OCI-LY7 (cell line): ENCODE measurements around the gene SESN2. TPM values are rescaled to one million over a fixed set of nuclear protein-coding genes. Genes with fewer than 3 reads are reported as not detected.

Experiments
- BruUV-seq: library from RNA; stranded (reverse); fragments of 400-500 nt; replicated peaks from 2 replicates; lab custom pipeline; 2021; lab: Mats Ljungman, UMichigan
- CTCF ChIA-PET: fragments of 300-600 bp; sonication (Branson Sonifier 250); formaldehyde crosslinking; loops from one replicate; lab custom pipeline; 2022; ENCODE audit warnings: antibody characterized with exemption; ENCODE audit not compliant: unreplicated experiment; lab: Charles Lee
- POLR2A ChIA-PET: fragments of 300-600 bp; sonication (Branson Sonifier 250); formaldehyde crosslinking; loops from one replicate; lab custom pipeline; 2022; ENCODE audit warnings: antibody characterized with exemption; lab: Charles Lee
- DNase-seq: peaks from one replicate; pipeline ENCODE4 v3.0.0-alpha.2; 2015; ENCODE audit warnings: low spot score
- H2AFZ ChIP-seq: fragments of 200-600 bp; sonication (generic), shearing (Covaris generic); 2 replicates; pipeline ENCODE4 v1.6.1; 2014; ENCODE audit warnings: mild to moderate bottlenecking, antibody characterized with exemption, low read length, moderate library complexity
- H3K27ac ChIP-seq: fragments of 200-600 bp; sonication (generic); 2 replicates; pipeline ENCODE4 v1.5.1; 2014; ENCODE audit warnings: mixed run types, low read depth, mild to moderate bottlenecking, moderate library complexity, low read length, inconsistent platforms; ENCODE audit not compliant: poor library complexity, severe bottlenecking
- H3K36me3 ChIP-seq: fragments of 200-600 bp; sonication (generic); 2 replicates; pipeline ENCODE4 v1.6.1; 2014; ENCODE audit warnings: mild to moderate bottlenecking, antibody characterized with exemption, low read length, moderate library complexity, mixed read lengths; ENCODE audit not compliant: insufficient read depth
- H3K4me1 ChIP-seq: fragments of 200-600 bp; sonication (generic); 2 replicates; pipeline ENCODE4 v1.5.1; 2014; ENCODE audit warnings: mild to moderate bottlenecking, low read length; ENCODE audit not compliant: insufficient read depth, poor library complexity, severe bottlenecking
- H3K4me2 ChIP-seq: fragments of 200-600 bp; sonication (generic); 2 replicates; pipeline ENCODE4 v1.6.1; 2014; ENCODE audit warnings: mild to moderate bottlenecking, low read length
- H3K4me3 ChIP-seq: fragments of 200-600 bp; sonication (generic); 2 replicates; pipeline ENCODE4 v1.5.1; 2014; ENCODE audit warnings: mild to moderate bottlenecking, low read depth, low read length; ENCODE audit not compliant: poor library complexity, severe bottlenecking
- H3K79me2 ChIP-seq: fragments of 200-600 bp; sonication (generic); 2 replicates; pipeline ENCODE4 v1.6.1; 2016; ENCODE audit warnings: low read depth, mild to moderate bottlenecking, low read length, moderate library complexity, mixed read lengths; ENCODE audit not compliant: insufficient read depth
- H3K9me2 ChIP-seq: fragments of 200-600 bp; sonication (generic); 2 replicates; pipeline ENCODE4 v1.6.1; 2016; ENCODE audit warnings: mild to moderate bottlenecking, low read length, mixed read lengths; ENCODE audit not compliant: insufficient read depth
- H3K9me3 ChIP-seq: fragments of 200-600 bp; sonication (generic); 2 replicates; pipeline ENCODE4 v1.6.1; 2014; ENCODE audit warnings: mild to moderate bottlenecking, mixed run types, low read length, mixed read lengths
- H4K20me1 ChIP-seq: fragments of 200-600 bp; sonication (generic); 2 replicates; pipeline ENCODE4 v1.6.1; 2014; ENCODE audit warnings: mild to moderate bottlenecking, antibody characterized with exemption, low read length, moderate library complexity, mixed read lengths; ENCODE audit not compliant: insufficient read depth
- EZH2phosphoT487 ChIP-seq: fragments of 200-600 bp; sonication (generic); IDR thresholded peaks from 2 replicates; pipeline ENCODE4 v1.6.1; 2018; ENCODE audit warnings: low read depth, borderline replicate concordance, mild to moderate bottlenecking, mixed run types, antibody characterized with exemption, low read length, moderate library complexity, mixed read lengths
- intact Hi-C: fragments of 100-400 bp; cut with micrococcal nuclease; formaldehyde crosslinking; loops from one replicate; pipeline ENCODE4 v1.10.0; 2022; ENCODE audit not compliant: unreplicated experiment
- total RNA-seq, 2 experiments: library from RNA; depleted of rRNA in 1 of 2; stranded (reverse); fragments of >200 nt in 1 of 2; shearing (Covaris generic) in 1 of 2; gene quantifications; 2 replicates each; pipeline ENCODE4 v1.2.3, GENCODE V29; 2014 to 2022
- TF ChIP-seq, protein P1 (sequence below): fragments of 200-600 bp; sonication (generic); conservative IDR thresholded peaks from 2 replicates; pipeline ENCODE4 v1.5.1; 2014; ENCODE audit warnings: mild to moderate bottlenecking, antibody characterized with exemption, low read length, moderate library complexity, mixed read lengths

Gene SESN2
- total RNA-seq, 2 experiments from 2014 or later = 22.8 to 41.2 TPM

DNA sequence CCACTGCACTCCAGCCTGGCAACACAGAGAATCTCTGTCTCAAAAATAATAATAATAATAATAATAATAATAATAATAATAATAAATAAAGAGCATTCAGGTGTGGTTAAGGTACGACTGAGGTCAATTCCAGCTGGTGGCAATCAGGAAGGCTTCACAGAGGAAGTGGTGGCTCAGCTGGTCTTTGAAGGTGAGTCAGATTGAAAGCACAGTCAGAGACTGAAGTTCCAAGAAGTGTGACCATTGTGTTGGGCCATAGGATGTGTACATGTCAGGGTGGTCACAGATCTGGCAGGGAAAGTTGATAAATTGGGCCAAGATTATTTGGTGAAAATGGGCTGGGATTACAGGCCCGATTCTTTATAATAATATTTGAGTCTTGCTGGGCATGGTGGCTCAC, 38.5 kb downstream of the SESN2 start:
- Histone ChIP-seq H4K20me1 (no peaks in the 10 kb centered on the region), H3K36me3 (no peaks in the 10 kb centered on the region), H3K4me1 (no peaks in the 10 kb centered on the region), H2AFZ (no peak overlapping the region), H3K79me2 (no peaks in the 10 kb centered on the region), H3K4me2 (no peak overlapping the region), H3K27ac (no peak overlapping the region), H3K9me2 (no peaks in the 10 kb centered on the region), H3K9me3 (no peaks in the 10 kb centered on the region), H3K4me3 (no peak overlapping the region)
- ChIA-PET CTCF (no interaction called here), POLR2A (no interaction called here)
- TF ChIP-seq, protein P1, sequence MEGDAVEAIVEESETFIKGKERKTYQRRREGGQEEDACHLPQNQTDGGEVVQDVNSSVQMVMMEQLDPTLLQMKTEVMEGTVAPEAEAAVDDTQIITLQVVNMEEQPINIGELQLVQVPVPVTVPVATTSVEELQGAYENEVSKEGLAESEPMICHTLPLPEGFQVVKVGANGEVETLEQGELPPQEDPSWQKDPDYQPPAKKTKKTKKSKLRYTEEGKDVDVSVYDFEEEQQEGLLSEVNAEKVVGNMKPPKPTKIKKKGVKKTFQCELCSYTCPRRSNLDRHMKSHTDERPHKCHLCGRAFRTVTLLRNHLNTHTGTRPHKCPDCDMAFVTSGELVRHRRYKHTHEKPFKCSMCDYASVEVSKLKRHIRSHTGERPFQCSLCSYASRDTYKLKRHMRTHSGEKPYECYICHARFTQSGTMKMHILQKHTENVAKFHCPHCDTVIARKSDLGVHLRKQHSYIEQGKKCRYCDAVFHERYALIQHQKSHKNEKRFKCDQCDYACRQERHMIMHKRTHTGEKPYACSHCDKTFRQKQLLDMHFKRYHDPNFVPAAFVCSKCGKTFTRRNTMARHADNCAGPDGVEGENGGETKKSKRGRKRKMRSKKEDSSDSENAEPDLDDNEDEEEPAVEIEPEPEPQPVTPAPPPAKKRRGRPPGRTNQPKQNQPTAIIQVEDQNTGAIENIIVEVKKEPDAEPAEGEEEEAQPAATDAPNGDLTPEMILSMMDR = no peak
- no peak for TF ChIP-seq EZH2phosphoT487
- no TSS peak for BruUV-seq
- intact Hi-C loops = no loop called here
- no peak for DNase-seq

DNA sequence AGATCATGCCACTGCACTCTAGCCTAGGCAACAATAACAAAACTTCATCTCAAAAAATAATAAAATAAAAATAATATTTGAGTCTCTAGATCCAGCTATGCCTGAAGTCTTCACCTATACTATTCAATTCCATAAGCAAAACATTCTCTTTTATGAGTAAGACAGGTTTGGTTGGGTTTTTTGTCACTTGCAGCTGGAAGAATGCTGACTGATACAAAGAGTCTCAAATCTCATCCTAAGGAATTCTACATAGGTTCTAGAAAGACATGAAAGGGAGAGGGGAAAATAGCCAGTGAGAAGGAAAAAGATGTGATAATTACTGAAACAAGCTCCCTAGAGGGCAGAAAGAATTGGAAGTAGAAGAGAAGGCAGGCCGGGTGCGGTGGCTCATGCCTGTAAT, 39.1 kb downstream of the SESN2 start:
- H3K79me2 ChIP-seq = no peaks in the 10 kb centered on the region
- POLR2A ChIA-PET = no interaction called here
- no peak overlapping the region for H3K4me2 ChIP-seq
- H3K4me3 ChIP-seq = no peak overlapping the region
- no peaks in the 10 kb centered on the region for H3K36me3 ChIP-seq
- no peak overlapping the region for H3K27ac ChIP-seq
- no TSS peak for BruUV-seq
- DNase-seq = no peak
- H2AFZ ChIP-seq = no peak overlapping the region
- no peaks in the 10 kb centered on the region for H3K4me1 ChIP-seq
- intact Hi-C loops = no loop called here
- CTCF ChIA-PET = no interaction called here
- H3K9me2 ChIP-seq = no peaks in the 10 kb centered on the region
- no peaks in the 10 kb centered on the region for H4K20me1 ChIP-seq
- no peak for TF ChIP-seq EZH2phosphoT487
- TF ChIP-seq, protein P1 = no peak
- no peaks in the 10 kb centered on the region for H3K9me3 ChIP-seq

DNA sequence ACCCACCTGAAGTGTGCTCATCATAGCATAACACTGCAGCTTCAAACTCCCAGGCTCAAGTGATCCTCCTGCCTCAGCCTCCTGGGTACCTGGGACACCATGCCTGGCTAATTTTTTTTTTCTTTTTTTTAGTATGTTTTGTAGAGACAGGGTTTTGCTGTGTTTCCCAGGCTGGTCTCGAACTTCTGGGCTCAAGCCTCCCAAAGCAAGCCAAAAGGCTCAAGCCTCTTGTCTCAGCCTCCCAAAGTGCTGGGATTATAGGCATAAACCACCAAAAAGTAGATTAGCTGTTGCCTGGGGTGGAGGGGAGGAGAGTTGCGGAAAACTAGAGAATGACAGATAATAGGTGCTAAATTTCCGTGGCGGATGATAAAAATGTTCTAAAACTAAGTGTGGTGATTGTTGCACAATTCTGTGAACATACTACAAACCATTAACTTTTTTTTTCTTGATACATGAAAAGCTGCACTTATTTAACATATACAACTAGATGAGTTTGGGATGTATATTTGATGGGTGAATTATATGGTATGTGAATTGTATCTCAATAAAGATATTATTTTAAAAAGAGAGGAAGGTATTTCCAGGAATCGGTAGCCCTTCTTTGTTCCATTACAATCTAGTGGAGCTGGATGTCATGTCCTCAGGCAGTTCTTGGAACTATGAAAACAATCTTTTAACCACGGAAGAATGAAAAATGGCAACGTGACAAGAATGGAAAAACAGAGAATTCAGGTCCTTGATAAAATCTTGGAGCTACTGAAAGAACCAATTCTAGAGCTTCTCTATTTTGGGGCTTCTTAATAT, 42.3 kb downstream of the SESN2 start:
- ChIA-PET POLR2A (interaction anchor here (0.6 to 1.6 kb wide), 4 partner anchors 13 to 471 kb away, joined by 3 to 4 read pairs (median 3); no protein-coding TSS in a partner anchor), CTCF (no interaction called here)
- no peak for DNase-seq
- no peak for TF ChIP-seq EZH2phosphoT487
- TF ChIP-seq, protein P1 = no peak
- H3K9me2 ChIP-seq = no peaks in the 10 kb centered on the region
- H2AFZ ChIP-seq = no peak overlapping the region
- H3K4me3 ChIP-seq = no peak overlapping the region
- H3K4me1 ChIP-seq = no peaks in the 10 kb centered on the region
- H3K36me3 ChIP-seq = no peaks in the 10 kb centered on the region
- H3K27ac ChIP-seq = no peak overlapping the region
- no peaks in the 10 kb centered on the region for H4K20me1 ChIP-seq
- no peaks in the 10 kb centered on the region for H3K9me3 ChIP-seq
- intact Hi-C loops = no loop called here
- no peaks in the 10 kb centered on the region for H3K79me2 ChIP-seq
- no peak overlapping the region for H3K4me2 ChIP-seq
- BruUV-seq = no TSS peak
